Amniotic stem cell (primary cell): ENCODE data around the gene GNG2.

Experiments
- DNase-seq: peaks from one replicate; lab custom pipeline; 2025; lab: John Stamatoyannopoulos, UW

Gene GNG2

DNA sequence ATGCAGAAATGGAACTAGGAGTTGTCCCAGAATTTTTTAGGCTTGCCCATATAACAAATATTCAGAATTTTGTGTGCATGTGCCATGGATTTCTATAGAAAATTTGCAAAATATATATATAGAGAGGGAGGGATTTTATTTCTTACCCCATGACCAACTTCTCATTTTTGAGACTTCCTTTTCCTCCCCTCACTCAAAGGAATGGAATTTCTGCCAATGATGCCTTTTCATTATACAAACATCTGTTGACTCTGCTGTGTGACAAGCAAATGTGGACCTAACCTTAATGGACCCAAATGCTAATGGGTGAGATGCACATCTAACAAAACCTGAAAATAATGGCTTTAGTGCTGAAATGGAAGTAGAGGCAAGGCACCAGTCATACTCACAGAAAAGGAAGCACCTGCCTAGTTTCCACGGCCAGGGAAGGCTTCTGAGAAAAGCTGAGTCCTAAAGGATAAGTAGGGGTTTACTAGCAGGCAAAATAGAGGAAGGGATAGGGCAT, 3.6 kb upstream of the GNG2 start:
- DNase-seq = no peak

DNA sequence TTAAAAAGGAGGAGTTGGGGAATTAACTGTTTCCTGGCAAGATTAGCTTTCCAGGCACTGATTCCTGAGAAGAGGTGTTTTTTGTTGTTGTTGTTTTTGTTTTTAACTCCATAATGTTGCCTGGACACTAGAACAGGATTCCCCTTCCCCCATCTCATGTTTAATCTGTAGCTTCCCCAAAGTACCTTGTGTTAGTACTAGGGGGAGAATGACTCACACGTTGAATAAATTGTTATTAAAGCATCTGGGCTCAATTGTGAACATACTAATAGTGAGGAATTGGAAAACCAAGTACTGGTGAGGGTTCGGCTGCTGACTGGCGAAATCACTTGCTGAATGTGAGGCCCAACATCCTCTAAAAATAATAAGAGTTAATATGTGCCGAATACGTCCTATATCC, 1.3 kb upstream of the GNG2 start:
- DNase-seq = no peak

DNA sequence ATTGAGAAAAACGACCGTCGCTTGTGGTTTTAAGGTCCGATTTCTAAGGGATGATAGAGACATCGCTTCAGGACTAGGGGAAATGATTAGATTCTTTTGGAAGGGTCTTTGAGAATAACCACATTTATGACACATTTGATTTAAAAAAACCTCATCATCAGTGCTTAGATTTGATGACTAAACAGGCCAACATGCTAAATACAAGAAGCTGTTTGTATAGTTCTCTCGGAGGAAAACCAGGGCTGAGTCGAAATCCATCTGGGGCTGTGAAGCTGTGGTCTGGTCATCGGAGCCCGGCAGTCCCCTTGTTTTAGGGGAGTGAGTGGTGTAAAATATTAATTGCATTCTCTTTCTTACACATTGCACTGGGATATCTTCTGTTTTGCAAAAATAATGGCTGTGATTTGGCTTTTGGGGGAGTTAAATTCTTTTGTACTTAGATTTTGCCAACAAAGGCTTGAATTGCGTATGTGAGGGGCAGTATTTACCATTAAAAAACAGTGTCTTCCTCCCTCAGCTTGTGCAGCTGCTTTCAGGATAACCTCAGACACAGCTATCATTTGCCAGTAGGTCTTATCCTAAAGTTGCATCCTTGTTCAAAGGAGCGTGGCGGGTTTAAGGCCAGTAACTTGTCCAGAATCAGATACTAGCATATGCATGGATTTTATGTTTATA, 550 bp downstream of the GNG2 start:
- DNase-seq = no peak

DNA sequence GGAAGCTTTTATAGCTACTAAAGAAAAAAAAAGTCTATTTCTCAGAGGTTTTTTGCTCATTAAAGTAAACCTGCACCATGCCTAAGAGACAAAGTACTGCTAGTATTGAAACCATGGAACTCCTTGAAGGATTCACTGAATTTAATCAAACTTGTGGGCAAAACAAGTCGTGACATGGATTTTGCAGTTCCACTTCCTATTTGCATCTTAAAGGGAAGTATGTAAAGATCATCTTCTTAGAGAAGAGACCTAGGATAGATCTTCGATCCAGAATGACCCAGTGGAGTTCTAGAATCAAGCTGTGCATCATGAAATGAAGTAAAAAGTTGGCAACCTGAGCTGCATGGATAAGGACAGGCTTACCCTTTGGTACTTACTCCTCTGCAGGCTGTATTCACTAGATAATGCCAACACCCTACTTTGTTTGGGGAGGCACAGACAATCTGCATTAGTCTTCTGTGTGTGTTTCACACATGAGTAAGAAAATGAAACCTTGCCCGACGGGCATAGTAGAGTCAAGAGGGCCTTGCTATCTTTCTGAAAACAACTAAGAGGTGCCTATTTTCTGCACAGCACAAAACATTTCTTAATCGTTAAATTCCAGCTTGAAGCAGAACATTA, 1.9 kb downstream of the GNG2 start:
- DNase-seq = no peak

DNA sequence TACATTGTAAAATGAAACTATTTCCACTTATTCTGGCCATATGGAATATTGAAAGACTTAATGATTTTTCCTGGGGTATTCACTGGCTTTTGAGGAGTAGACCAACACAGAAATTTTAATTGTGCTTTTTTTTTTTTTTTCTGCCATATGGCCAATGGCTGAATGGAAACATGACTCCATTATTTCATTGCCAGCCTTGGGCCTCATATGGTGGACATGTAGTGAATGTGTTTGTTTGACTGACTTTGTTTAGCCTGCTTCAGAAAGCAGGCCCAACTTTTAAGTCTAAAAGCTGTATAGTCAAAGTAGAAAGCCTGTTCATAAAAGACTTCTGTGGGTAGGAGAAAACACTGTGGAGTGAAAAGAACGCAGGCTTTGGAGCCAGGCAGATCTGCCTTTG, 2.4 kb downstream of the GNG2 start:
- DNase-seq = no peak

DNA sequence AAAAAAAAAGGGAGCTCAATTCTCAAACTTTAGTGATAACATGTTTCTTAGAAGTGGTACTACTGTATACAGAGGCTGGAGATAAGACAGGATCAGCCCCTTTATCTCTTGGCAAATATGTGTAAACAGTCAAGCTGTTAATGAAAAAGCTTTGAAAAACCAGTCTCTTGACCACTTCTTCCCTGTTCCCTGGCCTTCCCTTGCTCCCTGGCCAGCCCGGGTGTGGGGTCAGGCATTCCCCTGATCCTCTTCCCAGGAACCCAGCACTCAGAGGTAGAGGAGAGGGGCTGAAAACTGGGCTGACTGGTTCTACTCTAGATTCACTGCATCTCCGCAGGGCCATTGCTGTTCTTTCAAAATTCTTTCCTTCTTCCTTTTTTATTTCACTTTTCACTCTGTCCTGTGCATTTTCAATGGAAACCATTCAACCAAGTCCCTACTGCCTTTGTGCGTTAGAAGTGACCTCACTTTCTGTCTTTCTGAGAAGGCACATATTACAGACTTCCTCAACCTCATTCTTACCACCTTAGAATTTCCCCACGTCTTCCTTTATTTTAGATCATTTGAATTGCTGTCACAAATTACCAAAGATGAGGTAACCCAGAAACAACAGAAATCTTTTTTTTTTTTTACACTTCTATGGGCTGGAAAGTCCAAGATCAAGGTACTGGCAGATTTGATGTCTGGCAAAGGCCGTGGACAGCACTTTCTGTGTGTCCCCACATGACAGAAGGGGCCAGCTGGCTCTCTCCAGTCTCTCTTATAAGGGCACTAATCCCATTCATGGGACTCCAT, 5.7 kb downstream of the GNG2 start:
- no peak for DNase-seq

DNA sequence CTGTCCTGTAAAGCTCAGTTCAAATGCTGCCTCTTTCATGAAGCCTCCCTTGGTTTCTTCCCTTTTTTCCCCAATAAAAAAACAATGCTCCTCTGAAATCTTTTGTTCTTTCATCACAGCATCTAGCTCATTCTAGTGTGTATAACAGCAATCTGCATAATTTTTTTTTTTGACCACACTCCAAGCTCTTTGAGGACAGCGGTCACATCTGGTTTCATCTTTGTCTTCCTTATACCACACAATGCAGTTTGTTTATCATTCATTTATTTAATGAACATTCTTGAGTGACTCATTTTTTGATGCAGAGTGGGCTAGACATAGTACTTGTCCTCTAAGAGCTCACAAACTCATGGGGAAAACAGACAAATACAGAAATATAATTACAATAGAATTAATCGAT, 7.3 kb downstream of the GNG2 start:
- no peak for DNase-seq

DNA sequence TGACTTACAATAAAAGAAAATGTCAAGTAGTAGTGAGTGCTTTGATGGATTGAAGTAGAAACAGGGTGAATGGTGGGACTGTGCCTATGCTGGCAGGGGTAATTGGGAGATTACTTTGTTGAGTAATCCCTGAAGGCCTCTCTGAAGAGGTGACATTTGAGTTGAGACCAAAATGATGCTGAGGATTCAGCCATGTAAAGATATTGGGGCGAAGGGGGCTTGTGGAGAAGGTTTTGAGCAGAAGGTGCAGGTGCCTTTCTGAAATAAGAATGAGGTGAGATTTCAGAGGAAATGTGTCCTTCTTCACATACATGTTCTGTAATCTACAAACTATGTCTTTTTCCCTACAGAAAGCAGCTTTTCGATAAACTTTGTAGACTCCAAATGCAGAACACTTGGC, 8.0 kb downstream of the GNG2 start:
- no peak for DNase-seq

DNA sequence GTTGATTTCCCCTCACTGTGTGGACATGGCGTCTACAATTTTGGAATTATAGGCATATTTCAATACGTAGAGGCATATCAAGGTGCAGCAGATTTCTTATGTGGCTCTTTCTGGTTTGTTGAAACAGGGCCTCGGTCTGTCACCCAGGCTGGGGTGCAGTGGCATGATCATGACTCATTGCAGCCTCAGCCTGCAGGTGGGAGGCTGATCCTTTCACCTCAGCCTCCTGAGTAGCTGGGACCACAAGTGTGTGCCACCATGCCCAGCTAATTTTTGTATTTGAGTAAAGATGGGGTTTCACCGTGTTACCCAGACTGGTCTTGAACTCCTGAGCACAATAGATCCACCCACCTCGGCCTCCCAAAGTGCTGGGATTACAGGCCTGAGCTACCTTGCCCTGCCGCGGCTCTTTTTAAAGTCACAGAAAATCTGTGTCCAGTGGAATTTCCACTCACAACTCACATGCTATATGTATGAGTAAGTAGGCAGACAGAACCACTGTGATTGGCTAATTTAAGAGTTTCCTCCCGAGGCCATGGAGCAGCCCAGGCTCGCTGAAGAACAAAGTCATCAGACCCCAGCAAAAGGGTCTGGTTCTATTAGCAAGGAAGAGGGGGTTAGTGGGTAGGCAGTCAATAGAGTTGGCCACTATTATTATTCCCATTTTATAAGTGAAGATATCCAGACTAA, 9.1 kb downstream of the GNG2 start:
- DNase-seq = no peak

DNA sequence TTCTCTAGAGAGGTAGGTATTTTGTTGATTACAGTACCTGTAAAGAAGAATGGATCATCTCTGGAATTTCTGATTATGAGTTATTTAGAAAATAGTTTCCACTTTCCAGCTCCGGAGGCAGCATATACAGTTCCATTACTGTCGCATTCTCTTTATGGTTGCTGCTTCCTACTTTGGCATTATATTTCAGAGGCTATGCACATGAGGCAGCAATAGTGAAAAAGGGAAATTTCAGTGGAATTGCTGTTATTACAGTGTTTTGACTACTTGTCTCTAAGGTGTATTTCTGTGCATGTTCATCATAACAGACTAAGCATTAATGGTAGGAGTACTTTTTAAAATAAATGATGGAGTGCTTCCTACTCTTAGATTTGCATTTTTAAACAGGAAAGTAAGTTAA, 10.2 kb downstream of the GNG2 start:
- no peak for DNase-seq

DNA sequence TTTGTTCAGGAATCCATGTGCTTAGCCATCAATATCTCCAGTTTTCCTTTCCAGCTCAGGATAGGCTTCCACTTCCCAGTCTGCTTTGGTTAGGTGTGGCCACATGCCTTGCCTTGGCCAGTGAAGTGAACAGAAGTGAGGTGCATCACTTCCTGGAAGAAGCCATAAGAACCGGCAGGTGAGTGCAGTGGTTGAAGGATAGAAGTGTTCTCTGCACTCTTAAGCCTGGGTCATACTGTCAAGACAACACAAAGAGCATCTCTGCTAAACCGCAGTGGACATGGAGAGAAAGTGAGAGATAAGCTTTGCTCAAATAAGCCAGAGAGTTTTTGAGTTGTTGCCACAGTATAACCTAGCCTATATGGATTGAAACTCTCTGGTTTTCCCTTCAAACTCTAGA, 11.4 kb downstream of the GNG2 start:
- DNase-seq = no peak

DNA sequence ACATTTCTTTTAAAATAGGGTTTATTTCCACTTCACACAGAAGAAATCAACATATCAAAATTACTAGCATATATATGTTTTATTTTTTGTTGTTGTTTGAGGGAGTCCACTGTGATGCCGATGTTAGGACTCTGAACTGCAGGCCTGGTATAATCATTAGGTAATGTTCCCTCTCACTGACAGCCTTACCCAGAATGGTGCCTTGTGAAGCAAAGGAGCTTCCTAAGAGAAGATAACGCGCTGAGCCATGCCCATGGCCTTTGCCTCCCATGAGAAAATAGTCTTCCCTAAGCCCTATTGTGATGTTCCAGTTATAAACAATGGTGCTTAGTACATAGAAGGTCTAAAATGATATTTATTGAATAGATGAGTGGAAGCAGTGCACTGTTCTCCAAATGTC, 12.0 kb downstream of the GNG2 start:
- no peak for DNase-seq

DNA sequence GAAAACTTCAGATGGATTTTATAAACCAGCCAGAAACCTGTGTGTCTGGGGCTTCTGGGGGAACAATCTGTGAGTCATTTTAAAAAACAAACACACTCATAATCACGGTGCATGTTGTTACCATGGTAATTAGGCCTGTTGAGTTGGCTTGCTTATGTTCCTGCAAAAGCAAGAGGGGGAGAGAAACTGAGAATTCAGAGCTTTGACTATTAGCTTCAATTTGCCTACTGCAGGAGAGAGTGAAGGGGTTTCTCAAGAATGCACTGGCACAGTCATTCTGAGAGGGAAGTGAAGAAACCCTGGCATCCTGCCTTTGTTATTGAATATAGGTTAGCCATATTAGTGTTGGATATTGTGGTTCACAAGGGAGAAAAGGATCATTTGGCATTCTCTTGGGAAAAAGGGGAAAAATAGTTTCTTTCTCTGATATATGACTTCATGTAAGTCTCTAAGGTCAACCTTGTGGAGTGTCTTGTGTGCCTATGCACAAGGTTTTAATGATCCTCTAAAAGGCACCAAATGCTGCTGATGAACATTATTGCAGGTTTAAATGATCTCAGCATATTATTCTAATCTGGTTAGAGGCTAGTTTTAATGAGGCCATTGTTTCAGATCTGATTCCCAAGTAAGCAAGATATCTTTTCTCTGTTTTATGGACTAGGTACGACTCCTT, 12.9 kb downstream of the GNG2 start:
- peak; percentile 72 for DNase-seq

DNA sequence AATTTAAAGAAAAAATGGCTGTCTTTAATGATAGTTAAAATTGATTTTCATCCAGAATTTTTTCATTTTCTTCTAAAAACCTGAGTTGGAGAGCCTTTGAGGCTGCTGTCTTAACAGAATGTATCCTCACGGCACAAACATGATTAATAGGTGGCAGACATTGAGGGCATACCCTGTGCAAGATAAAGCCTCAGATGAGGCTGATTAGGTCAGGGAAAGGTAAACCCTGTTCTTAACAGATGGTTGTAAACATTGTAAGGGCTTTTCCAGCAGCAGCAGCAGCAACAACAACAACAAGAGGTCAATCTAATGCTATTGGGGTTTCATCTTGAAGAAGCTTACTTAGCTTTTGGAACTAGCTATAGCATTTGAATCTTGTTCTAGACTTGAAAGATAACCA, 17.4 kb downstream of the GNG2 start:
- DNase-seq = no peak

DNA sequence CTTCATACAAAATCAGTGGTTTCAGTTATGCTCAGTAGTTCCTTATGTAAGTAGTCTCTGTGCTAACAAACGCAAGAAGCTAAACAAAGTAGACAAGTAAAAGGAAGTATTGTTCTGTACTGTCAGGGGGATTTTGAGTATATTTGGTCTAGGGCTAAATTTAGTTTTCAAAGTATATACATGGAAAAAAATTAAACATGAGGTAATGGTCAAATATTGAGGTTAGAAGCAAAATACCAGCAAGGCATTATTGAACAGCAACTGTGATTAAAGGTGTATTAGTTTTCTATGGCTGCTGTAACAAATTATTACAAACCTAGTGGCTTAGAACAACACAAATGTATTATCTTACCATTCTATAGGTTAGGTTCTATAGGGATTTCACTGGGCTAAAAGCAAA, 18.8 kb downstream of the GNG2 start:
- DNase-seq = no peak

DNA sequence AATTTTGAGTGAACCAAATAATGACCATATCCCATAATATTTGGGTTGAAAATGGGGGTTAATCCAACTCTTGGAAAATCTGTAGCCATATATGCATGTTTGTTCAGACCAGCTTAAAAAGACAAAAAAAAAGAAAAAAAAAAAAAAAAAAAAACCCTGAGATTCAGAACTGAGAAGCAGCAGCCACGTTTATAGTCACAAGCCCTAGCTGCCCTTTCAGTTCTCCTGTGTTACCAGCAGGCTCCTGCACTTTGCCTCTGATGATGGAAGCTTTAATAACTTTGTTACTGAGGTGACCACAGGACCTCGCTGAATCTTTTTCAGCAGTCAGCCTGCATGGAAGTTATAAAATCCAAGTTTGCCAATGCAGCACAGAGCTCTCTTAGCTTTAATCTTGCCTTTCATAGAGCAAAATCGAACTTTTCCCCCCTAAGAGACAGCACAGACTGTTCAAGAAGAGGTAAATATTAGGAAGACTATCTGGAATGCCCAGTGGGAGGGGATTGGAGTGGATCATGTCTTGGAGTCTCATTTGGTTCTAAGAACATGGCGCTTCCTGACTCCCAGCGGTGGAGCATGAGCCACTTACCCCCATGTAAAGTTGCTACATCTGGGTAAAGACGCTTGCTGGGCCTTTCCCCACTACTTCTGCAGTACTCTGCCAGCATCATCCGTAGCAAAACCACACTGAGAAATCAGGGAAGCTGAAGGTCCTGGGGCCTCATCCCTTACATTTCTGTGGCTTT, 20.6 kb downstream of the GNG2 start:
- DNase-seq = no peak

DNA sequence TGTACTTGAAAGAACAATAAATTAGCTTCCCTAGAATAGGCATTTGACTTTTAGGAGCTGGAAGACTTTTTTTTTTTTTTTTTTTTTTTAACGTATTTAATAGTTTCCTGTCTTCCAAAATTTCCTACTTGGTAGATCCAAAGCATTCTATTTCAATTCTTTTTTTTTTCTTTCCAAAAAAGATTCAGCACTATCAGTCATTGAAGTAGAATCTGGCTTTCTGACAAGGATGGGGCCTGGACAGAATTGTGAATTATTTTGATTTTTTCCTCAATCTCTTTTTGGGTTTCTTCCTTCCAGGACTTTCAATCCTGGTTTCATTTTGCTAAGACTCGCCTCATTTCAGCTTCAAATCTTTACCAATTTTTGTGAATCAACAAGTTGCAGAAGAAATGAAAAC, 21.2 kb downstream of the GNG2 start:
- DNase-seq = no peak

DNA sequence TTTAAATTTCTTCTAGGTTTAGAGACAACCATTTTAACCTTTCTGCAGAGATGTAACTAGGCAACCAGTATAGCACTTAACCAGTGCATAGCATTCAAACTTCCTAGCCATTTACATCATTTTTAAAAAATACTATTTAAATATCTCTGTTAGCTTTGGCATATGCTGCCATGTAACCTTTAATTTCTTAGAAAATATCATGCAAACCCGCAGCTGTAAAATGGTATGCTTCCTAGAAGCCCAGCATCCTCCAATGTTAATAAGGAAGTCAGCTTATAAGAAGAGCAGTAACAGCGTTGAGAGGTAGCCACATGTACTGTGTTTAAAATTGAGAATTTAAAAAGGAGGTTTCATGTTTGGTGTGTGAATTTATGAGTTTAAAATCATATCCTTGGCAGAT, 22.8 kb downstream of the GNG2 start:
- no peak for DNase-seq

DNA sequence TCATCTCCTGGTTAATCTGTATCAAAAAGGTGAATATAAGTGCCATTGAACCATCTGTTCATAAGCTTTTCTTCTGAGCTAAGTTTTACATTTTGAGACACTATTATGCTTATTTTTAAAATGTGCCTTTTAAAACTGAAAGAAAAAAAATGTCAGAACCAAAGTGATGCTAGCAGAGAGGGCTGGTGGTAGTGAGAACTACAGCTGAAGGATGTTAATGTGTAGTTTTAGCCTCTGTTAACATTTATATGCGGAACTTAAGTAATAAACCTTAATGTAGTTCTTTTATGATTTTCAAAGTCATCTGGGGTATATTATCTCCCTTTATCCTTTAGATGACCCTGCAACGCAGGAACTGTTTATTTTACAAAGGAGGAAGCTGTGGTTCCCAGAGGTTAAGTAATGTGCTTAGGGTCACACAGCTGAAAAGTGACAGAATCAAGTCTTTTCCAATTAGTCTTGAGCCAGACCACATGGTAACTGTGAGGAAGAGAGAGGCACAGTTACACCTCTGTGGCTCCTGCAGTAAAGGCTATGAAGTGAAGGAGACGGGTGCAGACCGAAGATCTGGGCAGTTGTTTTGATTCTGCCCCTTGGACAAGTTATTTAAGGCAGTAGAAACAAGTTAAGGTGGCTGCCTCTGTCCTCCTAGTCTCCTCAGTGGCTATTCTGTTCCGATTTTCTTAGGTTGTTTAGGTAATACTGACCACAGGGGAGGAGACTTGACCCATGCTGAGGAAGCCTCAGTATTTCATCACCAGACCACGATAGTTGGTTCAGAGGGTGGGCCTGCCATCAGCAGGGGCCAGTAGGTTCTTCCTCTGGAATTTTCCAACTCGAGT, 23.9 kb downstream of the GNG2 start:
- no peak for DNase-seq

DNA sequence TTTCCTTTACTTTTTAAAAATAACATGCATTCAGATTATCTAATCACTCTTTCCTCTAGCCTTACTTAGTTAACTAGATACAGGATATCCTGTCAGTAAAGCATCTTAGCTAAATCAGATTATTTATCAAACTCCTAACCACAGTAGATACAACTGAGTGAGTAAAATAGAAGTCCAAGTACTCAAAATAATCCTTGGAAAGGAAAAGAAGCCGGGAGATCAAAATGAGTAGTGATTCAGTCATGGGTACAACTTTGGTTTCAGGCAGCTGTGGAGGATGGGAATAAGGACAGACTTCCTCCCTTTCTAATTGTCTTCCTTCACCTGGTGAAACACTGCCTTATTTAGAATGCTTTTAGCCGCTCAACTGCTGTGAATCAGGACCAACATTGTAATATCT, 29.4 kb downstream of the GNG2 start:
- no peak for DNase-seq
